Astrocyte (in vitro differentiated cells and primary cell): ENCODE measurements around the gene BCL11B.

Experiments used
- CTCF ChIP-seq: IDR thresholded peaks from 2 replicates; pipeline ENCODE4 v1.5.1; 2011; ENCODE audit warnings: low read depth, mild to moderate bottlenecking, inconsistent platforms, low read length, moderate library complexity; ENCODE audit not compliant: insufficient read depth
- EZH2 ChIP-seq: IDR thresholded peaks from 2 replicates; pipeline ENCODE4 v1.6.1; 2012; ENCODE audit warnings: mild to moderate bottlenecking, low read length, inconsistent platforms; ENCODE audit not compliant: insufficient read depth

GRCh38 chr14:99221445-99221844 lies 50.6 kb downstream of the BCL11B start:
- TF ChIP-seq CTCF: no peak
- TF ChIP-seq EZH2: no peak
